Retinal pigment epithelial cell (primary cell): ENCODE data around the gene WDR38.

Source experiments
- DNase-seq: peaks from one replicate; pipeline ENCODE4 v3.0.0-alpha.2; 2010; ENCODE audit warnings: low read depth
- H3K4me3 ChIP-seq: 2 replicates; pipeline ENCODE4 v1.5.1; 2011; ENCODE audit warnings: mild to moderate bottlenecking, low read length, control low read depth, moderate library complexity
- CTCF ChIP-seq: conservative IDR thresholded peaks from 2 replicates; pipeline ENCODE4 v1.5.1; 2011; ENCODE audit warnings: low read depth, low read length, control low read depth, inconsistent platforms

The WDR38 gene

DNA sequence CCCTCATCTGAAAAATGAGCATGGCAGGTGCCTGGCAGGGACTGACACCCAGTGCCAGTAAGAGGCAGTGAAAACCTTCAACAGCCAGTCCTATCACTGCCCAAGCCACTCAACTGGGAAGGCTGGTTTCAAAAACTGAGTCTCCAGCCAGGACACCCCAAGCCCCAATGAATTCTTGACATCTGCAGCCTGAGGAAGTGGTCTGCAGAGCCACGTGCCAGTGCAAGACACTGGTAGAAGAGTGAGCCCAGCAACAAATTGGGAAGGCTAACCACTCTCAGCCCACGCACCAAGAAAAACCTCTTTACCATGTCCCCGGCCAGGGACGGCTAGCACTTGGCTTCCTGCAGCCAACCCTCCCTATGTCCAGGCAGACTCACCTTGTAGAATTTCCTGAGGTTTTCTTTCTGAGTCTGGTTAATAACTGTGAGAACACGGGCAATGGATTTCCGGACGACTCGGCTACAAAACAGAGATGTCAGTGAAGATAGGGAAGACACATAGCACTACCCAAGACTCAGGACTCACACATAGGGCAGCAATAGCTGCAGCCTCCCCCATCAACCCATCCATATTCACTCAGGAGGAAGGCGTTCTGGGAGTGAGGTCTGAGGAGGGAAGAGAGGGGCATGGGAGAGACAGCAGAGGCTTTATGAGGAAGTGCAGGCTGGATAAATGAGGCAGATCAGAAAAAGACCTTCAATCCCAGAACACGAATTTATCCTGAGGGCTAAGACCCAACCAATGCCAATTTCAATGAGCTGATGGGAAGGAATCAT, 6.7 kb downstream of the WDR38 start:
- H3K4me3 ChIP-seq, result peak overlapping the region; percentile 75
- TF ChIP-seq CTCF, result no peak

DNA sequence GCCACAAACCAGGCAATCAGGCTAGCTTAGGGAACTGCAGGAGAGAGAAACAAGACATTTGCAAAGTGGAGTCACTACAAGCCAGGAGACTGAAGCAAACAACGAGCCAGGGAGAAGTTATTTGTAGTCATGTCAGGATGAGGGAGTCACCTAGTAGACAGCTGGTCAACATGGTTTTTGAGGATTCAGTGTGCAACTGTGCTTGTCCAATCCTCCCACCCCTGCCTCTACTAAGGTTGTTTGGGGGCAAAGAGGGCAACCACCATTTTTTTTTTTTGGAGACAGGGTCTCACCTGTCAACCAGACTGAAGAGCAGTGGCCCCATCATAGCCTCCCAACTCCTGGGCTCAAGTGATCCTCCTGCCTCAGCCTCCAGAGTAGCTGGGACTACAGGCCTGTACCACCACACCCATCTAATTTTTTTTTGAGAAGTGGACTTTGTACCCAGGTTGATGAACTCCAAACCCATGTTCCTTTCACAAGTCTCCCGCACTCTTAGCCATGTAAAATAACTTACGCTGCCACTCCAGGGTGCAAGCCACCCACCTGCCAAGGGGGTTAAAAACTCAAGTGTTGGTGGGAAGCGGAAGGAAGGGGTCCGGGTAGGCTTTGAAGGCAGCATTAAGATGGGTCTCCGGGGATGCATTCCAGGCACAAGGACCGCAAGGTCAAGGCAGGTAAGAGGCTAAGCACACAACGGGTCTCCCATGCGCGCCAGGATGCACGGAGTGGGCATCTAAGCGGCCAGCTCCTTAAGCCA, 7.5 kb downstream of the WDR38 start:
- DNase-seq, result no peak
- TF ChIP-seq CTCF, result no peak
- peak overlapping the region; percentile 75 for H3K4me3 ChIP-seq

More for the DNA sequence above, 6.7 kb downstream of the WDR38 start:
- DNase-seq, result no peak

DNA sequence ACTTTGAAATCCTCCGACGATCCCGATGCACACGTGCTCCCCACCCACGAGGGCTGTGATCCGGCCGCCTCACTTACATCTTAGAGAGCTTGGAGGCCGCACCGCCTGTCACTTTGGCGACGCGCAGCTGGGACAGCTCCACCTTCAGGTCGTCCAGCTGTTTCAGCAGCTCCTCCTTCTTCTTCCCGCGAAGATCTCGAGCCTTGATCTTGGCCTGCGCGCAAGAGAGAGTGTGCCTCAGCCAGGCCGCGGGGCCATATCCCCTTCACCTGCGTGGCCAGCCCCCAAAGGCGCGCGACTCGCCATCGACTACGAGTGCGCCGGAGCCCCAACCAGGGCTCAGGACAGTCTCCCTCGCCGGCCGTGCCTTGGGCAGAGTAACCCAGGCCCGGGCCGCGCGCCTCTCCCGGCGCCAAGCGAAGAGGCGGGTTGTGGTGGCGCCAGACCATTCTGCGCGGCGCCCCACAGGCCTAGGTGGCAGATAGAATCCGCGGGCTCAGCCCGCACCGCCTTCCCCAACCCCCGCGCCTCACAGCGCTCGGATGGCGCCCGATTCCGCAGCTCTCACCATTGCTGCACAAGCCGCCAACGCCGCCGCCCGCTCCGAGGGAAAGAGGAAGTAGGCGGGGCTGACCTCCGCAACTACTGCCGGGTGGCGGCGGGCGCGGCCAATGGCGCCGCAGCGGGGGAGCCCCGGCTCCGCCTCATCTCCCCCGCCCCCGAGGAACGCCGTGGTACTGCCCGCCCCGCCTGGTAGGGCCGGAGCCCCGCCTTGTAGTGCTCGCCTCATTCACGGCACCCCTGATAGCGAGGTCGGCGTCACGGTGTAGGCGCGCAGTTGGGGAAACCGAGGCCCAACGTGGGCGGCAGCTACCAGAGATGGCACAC, 8.3 kb downstream of the WDR38 start, which contains the start of the genes ARPC5L and RPL35:
Gene ARPC5L (plus strand): TSS at position 789 of the 888 bp plus-strand sequence. CDS start 7,161 bp downstream, outside the sequence.
Gene RPL35 (minus strand): TSS at position 616 of the 888 bp plus-strand sequence. CDS start 45 bp downstream, at position 571.
- peak; percentile 74 for DNase-seq
- H3K4me3 ChIP-seq, result peak within 1 kb of the TSS; percentile 75
- peak; percentile 12 for TF ChIP-seq CTCF

GRCh38 chr9:124863371-124863871, 10.2 kb downstream of the WDR38 start:
- no peak for DNase-seq
- no peak for TF ChIP-seq CTCF
- no peak overlapping the region for H3K4me3 ChIP-seq

DNA sequence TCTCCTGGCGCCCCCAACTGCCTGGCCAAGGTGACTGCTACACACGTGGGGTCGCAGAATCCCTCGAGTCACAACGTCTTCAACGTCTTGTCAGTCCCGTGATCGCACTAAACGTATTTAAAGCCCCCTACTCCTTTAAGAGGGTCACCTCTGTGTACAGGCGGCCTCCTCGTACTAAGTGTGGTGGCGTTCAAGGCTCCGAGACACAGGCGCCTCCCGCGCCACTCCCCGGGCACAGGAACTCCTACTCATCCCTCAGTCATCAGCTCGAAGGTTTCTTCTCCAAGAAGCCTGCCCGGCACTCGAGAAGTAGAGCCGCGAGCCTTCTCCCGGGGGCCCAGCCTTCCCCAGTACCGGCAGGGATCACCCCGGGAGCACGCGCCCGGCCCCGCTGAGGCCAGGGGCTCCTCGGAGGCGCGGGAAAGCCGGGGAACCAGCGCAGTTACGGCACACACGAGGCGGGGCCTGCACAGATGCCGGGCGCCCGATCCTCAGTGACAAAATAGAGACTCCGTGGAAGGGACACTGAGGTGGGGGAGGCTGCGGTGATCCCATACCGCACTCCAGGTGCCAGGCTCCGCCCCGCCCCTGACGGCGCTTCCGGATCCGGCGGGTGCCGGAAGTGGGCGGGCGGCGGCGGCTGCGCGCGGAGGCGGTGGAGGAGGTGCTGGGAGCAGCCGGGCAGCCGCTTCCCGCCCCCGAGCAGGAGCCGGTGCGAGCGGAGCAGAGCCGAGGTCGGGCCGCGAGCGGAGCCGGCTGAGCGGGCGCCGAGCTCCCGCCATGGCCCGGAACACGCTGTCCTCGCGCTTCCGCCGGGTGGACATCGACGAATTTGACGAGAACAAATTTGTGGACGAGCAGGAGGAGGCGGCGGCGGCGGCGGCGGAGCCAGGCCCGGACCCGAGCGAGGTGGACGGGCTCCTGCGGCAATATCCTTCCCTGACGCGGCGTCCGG, 15.5 kb downstream of the WDR38 start:
- H3K4me3 ChIP-seq, result peak overlapping the region; percentile 89
- peak; percentile 35 for TF ChIP-seq CTCF
- peak; percentile 39 for DNase-seq

GRCh38 chr9:124869466-124869985, 16.3 kb downstream of the WDR38 start:
- no peak for DNase-seq
- TF ChIP-seq CTCF, result no peak
- H3K4me3 ChIP-seq, result peak overlapping the region; percentile 89
